ENCODE data around the gene PCGF2. TPM values are rescaled to one million over a fixed set of nuclear protein-coding genes. Genes with fewer than 3 reads are reported as not detected.

PCGF2 gene
- total and polyA plus RNA-seq, 9 of the 15 experiments (the other 6 are each of a cell fraction or from before 2014, with no cell fraction given), result 1.3 to 33.4 (median 7.0) TPM

DNA sequence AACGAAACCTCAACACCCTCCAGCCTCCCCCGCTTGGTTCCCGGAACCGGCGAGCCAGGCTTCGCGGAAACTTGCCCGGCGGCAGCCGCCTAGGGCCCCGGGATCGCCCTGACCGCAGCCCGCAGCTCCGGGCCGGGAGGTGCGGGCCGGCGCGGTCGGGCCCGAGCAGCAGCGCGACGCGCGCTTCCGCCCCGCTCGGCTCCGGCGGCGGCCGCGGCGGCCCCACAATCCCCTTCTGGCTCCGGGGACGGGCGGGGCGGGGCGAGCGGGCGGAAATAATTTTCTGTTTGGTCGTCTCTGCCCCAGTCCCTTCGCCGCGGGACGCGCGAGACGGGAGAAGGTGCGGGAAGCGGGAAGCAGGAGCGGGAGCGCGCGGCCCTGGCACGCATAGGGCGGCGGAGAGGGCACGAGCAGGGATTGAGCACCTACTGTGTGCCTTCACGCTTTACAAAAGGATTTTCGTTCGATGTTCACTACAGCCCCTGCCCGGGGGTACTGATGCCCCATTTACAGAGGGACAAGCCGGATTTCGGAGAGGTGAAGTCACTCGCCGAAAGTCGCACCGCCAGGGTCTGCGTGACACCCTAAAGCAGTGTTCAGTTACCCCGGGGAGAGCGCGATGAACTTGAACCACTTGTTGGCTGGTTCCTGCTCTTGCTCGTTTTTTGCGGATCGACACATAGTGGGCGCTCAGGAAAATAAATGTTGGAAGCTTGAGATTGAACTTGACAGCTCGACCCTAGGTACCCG is 45.8 kb downstream of the PCGF2 start (continued):
- TF ChIP-seq, protein P1, sequence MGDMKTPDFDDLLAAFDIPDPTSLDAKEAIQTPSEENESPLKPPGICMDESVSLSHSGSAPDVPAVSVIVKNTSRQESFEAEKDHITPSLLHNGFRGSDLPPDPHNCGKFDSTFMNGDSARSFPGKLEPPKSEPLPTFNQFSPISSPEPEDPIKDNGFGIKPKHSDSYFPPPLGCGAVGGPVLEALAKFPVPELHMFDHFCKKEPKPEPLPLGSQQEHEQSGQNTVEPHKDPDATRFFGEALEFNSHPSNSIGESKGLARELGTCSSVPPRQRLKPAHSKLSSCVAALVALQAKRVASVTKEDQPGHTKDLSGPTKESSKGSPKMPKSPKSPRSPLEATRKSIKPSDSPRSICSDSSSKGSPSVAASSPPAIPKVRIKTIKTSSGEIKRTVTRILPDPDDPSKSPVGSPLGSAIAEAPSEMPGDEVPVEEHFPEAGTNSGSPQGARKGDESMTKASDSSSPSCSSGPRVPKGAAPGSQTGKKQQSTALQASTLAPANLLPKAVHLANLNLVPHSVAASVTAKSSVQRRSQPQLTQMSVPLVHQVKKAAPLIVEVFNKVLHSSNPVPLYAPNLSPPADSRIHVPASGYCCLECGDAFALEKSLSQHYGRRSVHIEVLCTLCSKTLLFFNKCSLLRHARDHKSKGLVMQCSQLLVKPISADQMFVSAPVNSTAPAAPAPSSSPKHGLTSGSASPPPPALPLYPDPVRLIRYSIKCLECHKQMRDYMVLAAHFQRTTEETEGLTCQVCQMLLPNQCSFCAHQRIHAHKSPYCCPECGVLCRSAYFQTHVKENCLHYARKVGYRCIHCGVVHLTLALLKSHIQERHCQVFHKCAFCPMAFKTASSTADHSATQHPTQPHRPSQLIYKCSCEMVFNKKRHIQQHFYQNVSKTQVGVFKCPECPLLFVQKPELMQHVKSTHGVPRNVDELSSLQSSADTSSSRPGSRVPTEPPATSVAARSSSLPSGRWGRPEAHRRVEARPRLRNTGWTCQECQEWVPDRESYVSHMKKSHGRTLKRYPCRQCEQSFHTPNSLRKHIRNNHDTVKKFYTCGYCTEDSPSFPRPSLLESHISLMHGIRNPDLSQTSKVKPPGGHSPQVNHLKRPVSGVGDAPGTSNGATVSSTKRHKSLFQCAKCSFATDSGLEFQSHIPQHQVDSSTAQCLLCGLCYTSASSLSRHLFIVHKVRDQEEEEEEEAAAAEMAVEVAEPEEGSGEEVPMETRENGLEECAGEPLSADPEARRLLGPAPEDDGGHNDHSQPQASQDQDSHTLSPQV (IDR thresholded peaks at IDR 0.05), result peak; percentile 68
- TF ChIP-seq, protein P2, sequence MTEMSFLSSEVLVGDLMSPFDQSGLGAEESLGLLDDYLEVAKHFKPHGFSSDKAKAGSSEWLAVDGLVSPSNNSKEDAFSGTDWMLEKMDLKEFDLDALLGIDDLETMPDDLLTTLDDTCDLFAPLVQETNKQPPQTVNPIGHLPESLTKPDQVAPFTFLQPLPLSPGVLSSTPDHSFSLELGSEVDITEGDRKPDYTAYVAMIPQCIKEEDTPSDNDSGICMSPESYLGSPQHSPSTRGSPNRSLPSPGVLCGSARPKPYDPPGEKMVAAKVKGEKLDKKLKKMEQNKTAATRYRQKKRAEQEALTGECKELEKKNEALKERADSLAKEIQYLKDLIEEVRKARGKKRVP (CRISPR knock-in tag; IDR thresholded peaks at IDR 0.05), result no peak
- TF ChIP-seq NFXL1 (CRISPR knock-in tag; IDR thresholded peaks at IDR 0.05) (no peak), MCM5 (IDR thresholded peaks at IDR 0.05; ENCODE audit: low read depth) (no peak), CAMTA2 (CRISPR knock-in tag; conservative IDR thresholded peaks at IDR 0.05) (no peak), SMARCA5 (IDR thresholded peaks at IDR 0.05) (0 out of 2 replicates have a peak, but pooled peaks have one; percentile 7), ETV6 (IDR thresholded peaks at IDR 0.05; ENCODE audit: borderline replicate concordance in 1 of 2, low read depth in 2 of 2, low read length in 1 of 2) (peak in 1 of 2 experiments; percentile 78; a peak in 1 of 4 replicates), ETV6 (CRISPR knock-in tag; IDR thresholded peaks at IDR 0.05; ENCODE audit: borderline replicate concordance) (no peak), MBD2 (IDR thresholded peaks at IDR 0.05; ENCODE audit: borderline replicate concordance, low read depth) (peak; percentile 43; the same call in 1 of the 2 replicates), TCF3 (CRISPR knock-in tag; IDR thresholded peaks at IDR 0.05) (no peak; the same call in 1 of the 2 replicates)
- TF ChIP-seq, protein P3, sequence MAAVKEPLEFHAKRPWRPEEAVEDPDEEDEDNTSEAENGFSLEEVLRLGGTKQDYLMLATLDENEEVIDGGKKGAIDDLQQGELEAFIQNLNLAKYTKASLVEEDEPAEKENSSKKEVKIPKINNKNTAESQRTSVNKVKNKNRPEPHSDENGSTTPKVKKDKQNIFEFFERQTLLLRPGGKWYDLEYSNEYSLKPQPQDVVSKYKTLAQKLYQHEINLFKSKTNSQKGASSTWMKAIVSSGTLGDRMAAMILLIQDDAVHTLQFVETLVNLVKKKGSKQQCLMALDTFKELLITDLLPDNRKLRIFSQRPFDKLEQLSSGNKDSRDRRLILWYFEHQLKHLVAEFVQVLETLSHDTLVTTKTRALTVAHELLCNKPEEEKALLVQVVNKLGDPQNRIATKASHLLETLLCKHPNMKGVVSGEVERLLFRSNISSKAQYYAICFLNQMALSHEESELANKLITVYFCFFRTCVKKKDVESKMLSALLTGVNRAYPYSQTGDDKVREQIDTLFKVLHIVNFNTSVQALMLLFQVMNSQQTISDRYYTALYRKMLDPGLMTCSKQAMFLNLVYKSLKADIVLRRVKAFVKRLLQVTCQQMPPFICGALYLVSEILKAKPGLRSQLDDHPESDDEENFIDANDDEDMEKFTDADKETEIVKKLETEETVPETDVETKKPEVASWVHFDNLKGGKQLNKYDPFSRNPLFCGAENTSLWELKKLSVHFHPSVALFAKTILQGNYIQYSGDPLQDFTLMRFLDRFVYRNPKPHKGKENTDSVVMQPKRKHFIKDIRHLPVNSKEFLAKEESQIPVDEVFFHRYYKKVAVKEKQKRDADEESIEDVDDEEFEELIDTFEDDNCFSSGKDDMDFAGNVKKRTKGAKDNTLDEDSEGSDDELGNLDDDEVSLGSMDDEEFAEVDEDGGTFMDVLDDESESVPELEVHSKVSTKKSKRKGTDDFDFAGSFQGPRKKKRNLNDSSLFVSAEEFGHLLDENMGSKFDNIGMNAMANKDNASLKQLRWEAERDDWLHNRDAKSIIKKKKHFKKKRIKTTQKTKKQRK (IDR thresholded peaks at IDR 0.05; ENCODE audit: borderline replicate concordance, low read depth, low read length), result no peak
- TF ChIP-seq, protein P4, sequence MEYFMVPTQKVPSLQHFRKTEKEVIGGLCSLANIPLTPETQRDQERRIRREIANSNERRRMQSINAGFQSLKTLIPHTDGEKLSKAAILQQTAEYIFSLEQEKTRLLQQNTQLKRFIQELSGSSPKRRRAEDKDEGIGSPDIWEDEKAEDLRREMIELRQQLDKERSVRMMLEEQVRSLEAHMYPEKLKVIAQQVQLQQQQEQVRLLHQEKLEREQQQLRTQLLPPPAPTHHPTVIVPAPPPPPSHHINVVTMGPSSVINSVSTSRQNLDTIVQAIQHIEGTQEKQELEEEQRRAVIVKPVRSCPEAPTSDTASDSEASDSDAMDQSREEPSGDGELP (CRISPR knock-in tag; IDR thresholded peaks at IDR 0.05; ENCODE audit: borderline replicate concordance), result peak; percentile 9; the same call in 1 of the 2 replicates
- TF ChIP-seq, protein P5, sequence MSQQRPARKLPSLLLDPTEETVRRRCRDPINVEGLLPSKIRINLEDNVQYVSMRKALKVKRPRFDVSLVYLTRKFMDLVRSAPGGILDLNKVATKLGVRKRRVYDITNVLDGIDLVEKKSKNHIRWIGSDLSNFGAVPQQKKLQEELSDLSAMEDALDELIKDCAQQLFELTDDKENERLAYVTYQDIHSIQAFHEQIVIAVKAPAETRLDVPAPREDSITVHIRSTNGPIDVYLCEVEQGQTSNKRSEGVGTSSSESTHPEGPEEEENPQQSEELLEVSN (IDR thresholded peaks at IDR 0.05; ENCODE audit: borderline replicate concordance in 1 of 2, extremely low read depth in 1 of 2, insufficient read depth in 1 of 2, insufficient read length in 1 of 2, low read depth in 1 of 2, low read length in 1 of 2, poor library complexity in 1 of 2, severe bottlenecking in 1 of 2), result peak; percentile 99
- TF ChIP-seq, protein P6, sequence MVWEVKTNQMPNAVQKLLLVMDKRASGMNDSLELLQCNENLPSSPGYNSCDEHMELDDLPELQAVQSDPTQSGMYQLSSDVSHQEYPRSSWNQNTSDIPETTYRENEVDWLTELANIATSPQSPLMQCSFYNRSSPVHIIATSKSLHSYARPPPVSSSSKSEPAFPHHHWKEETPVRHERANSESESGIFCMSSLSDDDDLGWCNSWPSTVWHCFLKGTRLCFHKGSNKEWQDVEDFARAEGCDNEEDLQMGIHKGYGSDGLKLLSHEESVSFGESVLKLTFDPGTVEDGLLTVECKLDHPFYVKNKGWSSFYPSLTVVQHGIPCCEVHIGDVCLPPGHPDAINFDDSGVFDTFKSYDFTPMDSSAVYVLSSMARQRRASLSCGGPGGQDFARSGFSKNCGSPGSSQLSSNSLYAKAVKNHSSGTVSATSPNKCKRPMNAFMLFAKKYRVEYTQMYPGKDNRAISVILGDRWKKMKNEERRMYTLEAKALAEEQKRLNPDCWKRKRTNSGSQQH (CRISPR knock-in tag; IDR thresholded peaks at IDR 0.05), result no peak

Data from K562 (cell line).